GM21447 (cell line): ENCODE measurements around the gene GPR61.

Experiments
- ATAC-seq: cut with Tn5 transposase; IDR thresholded peaks from one replicate; pipeline ENCODE4 v1.9.1; 2021; ENCODE audit not compliant: unreplicated experiment

The GPR61 gene

DNA sequence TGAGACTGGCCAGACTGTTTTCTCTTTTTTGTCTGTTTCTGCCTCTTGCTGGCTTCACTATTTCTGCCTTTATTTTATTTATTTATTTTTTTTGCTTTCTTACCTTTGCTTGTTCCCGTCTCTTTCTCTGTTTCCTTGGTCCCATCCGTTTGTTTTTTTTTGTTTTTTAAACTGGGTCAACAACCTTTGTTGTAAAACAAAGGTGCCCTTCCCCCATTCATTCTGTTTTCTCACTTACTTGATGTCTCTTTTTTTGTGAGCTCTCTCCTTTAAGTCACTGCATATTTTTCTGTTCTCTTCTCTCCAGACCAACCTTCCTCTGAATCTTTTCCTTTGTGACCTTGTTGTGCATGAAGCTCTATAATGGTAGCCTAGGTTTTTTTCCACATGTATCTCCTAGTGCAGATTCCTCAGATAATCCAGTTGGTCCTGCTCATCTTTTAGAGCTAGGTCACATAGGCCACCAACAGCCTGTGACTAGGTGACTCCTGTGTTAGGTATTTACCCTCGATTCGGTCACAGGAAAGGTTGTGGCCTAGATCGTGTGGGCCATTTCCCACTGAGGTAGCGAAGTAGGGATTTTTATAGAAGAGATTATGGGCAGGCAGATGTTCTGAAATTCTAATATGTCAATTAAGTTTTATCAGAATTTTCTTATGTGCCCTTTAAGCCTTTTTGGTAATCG, 24.7 kb downstream of the GPR61 start:
- ATAC-seq, result no peak

DNA sequence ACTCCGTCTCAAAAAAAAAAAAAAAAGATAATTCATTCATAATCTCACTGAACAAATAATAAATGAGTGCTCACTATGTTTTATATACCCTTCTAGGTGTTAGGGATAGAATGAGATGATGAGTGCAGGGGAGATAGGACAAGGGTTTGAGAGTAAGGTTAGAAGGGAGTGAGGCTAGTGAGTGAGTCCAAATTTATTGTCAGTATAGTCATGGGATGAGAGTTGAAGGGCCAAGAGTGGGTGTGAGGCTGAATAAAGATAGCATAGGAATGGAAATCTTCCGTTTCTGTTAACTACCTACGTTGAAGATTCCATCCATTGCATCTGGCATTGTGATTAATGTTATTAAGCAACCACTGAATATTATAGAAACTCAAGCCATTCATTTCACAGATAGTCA, 25.6 kb downstream of the GPR61 start:
- ATAC-seq, result no peak

DNA sequence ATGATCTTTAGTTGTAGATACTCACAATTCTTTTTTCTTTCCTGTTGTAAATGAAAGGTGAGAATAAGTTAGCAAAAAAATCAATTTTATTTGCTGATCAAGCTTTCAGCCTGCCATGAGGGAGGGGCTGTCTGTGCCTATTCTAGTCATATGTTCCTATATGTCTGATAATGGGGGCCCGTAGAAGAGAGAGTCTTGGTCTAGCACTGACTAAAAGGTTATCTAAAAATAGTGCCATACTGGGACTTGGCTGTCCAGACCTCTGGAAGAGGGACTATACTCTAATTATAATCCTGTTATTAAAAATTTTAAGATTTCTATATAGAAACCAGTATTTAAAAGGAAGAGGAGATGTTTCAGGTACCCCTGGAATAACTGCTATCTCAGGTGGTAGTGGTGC, 27.3 kb downstream of the GPR61 start:
- ATAC-seq, result no peak

DNA sequence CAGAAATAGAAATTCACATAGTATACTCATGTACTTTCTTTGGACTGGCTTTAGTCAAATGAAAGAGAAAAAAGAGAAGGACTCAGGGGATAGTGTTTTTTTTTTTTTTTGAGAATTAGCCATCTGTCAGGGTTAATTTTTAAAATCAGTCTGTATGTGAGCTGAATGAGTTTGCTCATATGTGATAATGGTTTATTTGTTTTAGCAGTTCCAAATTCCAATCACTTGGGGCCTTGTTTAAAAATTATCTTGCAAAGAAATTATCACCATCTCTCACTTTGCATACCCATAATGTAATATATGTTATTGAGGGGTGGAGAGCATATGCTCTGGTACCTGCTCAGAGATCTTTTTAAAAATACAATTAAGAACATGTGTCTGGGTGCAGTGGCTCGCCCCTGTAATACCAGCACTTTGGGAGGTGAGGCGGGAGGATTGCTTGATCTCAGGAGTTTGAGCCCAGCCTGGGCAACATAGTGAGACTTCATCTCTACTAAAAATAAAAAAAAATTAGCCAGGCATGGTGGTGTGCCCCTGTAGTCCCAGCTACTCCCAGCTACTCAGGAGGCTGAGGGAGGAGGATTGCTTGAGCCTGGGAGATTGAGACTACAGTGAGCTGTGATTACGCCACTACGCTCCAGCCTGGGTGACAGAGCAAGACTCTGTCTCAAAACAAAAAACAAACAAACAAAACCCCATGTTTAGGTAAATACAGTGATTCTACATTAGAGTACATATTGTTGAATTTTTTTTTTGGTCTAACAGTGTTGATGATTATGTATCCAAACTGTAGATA, 28.4 kb downstream of the GPR61 start:
- no peak for ATAC-seq

DNA sequence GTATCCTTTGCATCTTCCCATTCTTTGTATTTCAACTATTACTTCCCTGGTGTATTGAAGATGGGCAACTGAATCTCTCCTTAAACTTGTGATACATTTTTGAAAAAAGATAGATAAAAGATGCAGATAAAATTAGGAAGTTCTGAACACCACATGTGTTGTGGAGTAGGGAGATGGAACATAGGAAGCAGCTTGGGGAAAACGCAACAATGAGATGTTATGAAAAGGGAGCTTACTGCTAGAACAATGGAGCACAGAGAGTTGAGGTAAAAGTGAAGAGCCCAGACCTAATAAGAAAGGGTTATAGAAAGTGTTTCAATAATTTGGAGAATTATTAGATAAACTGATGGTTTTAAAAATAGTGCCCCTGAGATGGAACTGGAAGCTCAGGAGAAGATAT, 29.7 kb downstream of the GPR61 start:
- ATAC-seq, result no peak

DNA sequence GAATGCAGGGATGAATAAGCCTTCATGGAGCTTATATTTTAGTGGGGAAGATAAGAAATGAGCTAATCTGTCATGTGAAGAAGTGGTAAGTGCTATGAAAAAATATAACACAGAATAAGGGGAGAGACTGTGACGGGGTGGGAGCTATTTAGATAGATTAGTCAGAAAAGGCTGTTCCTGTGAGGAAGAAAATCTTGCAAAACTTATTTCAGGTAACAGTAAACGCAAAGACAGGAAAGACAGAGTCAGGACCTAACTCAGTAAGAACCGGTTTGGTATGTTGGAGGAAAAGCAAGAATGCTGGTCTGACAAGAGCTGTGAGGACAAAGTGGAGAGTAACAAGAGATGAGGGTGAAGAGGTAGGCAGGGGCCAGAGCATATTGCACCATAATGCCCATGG, 30.7 kb downstream of the GPR61 start:
- ATAC-seq, result no peak

DNA sequence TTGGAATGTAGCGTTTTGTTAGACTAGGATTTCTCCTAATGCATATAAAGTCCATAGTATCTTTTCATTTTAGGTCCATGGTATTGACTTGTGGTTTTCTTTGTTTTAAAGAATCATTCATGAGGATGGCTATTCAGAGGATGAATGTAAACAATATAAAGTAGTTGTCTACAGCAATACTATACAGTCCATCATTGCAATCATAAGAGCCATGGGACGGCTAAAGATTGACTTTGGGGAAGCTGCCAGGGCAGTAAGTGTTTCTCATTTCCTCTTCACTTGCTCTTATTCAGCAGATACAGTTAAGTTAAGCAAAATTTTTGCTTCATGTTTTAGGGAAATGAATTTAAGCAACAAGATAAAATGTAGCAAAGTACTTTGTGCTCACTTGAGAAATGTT, 34.1 kb downstream of the GPR61 start:
- no peak for ATAC-seq

DNA sequence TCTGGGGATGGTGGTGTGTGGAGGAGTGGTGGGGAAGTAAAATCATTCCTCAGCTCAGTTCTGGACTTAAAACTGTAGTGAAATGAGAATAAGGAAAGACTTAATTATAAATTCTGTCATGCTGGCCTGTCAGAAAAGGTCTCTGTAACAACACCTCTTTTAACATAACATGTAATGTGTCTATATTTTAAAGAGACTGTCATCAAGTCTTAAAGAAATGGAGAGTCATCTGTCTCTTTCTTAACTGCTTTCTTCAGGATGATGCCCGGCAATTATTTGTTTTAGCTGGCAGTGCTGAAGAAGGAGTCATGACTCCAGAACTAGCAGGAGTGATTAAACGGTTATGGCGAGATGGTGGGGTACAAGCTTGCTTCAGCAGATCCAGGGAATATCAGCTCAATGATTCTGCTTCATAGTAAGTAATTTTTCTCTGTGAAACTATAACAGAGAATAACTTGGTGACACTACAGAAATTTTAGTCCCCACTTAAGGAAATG, 39.3 kb downstream of the GPR61 start:
- ATAC-seq, result no peak

DNA sequence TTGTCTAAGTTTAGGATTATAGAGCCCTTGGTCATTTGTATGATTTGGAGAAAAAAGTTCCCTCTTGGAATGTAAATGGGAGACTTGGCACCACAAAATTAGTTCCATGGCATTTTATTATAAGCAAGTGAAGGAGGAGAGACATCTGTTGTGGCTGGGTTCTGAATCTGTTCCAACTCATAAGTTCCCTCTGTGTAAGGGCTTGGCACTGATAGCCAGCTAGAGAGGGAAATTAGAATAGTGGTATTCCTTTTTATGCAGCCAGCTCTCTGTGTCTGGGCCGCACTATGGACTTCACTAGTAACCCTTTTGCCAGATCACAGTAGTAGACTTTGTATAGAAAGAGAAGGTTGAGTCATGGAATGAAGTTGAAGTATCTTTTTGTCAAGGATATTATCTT, 39.8 kb downstream of the GPR61 start:
- no peak for ATAC-seq

DNA sequence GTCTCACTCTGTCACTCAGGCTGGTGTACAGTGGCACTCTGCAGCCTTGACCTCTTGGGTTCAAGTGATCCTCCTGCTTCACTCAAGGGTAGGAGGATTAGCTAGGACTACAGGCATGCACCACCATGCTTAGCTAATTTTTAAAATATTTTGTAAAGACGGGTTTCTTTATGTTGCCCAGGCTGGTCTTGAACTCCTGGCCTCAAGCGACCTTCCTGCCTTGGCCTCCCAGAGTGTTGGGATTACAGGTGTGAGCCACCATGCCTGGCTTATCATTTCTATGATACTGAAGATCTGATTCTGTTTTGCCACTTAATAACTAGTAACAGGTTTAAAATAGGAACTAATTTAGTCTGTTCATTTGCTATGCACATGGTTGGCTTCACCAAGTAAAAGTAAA, 42.3 kb downstream of the GPR61 start:
- ATAC-seq, result no peak

DNA sequence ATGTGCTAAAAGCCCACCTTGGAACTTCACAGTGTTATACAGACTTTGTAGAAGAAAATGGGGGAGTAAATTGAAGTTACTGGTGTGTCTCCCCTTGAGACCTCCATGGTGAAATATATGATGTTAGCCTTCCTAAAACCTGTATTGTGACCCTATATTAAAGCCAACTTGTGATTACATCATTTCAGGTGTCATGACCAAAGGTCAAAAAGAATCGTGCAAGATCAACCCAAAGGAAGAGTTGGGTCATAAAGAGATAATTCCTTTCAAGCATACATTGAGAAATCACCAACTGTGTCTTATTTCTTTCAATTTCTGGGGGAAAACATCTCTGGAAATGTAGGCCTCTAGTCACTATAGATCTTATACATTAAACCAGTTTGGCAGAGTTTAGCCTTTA, 45.1 kb downstream of the GPR61 start:
- ATAC-seq, result no peak

DNA sequence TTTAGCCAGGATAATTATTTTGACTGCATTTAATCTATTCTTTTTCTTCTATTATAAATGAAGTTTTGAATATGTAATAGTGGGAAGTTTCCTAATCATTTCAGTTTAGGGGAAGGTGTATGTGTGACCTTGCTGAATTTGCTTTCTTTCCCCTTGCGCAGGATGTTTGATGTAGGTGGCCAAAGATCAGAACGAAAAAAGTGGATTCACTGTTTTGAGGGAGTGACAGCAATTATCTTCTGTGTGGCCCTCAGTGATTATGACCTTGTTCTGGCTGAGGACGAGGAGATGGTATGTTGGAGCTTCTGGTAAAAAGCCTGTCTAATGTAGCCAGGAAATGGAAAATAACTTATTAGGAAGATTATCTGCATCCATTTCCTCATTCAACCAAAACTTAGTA, 46.4 kb downstream of the GPR61 start:
- ATAC-seq, result no peak

DNA sequence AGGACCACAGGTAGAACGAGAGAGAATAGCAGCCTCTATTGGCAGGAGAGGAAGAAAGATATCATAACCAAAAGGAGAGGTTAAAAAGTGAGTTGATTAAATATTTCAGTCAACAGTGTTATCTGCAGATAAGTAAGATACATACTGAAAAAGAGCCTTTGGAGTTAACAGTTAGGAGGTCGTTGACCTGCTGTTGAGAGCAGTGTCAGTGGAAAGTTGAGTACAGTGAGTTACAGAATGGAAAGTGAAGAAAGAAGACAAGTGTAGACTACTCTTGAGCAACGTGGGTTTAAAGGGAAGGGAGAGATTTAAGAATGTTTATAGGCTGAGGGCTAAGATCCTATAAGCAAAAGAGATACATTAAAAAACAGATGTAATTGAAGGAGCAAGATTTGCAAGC, 49.5 kb downstream of the GPR61 start:
- ATAC-seq, result no peak

DNA sequence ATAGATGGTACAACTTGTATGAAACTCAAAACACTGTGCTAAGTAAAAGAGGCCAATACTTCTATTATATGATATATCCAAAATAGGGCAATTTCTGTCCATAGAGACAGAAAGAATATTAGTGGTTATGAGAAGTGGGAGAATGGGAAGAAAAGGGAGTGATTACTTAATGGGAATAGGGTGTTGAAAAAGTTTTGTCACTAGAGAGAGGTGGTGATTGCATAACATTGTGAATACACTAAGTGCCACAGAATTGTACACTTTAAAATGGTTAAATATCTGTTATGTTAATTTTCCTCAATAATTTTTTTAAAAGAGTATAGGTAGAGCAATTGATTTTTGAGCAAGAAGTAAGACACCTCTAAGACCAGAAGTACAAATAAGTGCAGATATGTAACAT, 50.0 kb downstream of the GPR61 start:
- ATAC-seq, result no peak

DNA sequence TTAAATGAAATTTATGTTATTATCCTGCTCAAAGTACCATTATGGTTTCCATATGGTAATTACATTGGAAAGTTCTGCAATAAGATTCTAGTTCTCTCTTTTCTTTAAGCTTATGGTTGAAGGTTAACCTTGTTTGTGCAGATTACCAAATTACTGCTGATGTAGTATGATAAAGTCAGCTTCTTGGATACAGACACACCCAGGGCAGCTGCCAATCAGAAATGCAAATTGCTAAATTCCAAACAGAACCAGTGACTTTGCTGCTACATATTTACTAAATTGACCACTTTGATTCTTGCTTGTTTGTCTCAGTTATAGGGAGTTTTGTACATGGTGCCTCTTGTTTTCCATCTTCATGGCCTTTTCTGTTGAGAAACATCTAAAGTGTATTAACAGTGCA, 53.2 kb downstream of the GPR61 start:
- ATAC-seq, result no peak

DNA sequence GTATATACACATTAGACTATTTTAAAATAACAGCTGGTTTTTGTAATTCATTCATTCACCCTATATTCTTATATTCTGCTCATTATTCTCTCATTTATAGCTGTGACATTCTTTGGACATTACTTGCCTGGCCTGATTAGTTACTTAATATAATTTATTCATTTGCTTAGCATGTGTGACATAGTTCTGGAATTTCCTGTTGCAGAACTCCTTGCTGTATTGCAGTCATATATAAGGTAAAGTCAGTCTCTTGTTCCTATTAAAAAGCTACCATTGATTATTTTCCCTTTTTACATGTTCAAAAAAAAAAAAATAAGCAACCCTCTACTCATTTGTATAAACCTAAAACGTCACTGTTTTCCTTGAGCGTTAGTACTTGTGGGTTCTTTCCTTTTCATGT, 55.9 kb downstream of the GPR61 start:
- no peak for ATAC-seq
